Bone marrow (tissue), 2 donors: Measurements from ENCODE around the gene FBXW7.
"Not testable (repeated sequence)": the region's sequence is repeated elsewhere in the genome, so short reads cannot be mapped to it uniquely, and the experiment has no call there.

Experiments
- DNase-seq, 2 donors: peaks; one replicate each; lab custom pipeline; 2025; lab: John Stamatoyannopoulos, UW

FBXW7 gene

GRCh38 chr4:152545088-152545487 is 9.2 kb upstream of the FBXW7 start:
- no peak for DNase-seq

- not testable (repeated sequence) for DNase-seq
Observed at GRCh38 chr4:152544533-152544932, 8.6 kb upstream of the FBXW7 start.

- DNase-seq: no peak
Observed at GRCh38 chr4:152540941-152541340, 5.0 kb upstream of the FBXW7 start.

- DNase-seq: no peak
Observed at GRCh38 chr4:152540293-152540674, 4.4 kb upstream of the FBXW7 start.

- no peak for DNase-seq
Observed at GRCh38 chr4:152539556-152540292, 3.8 kb upstream of the FBXW7 start.

- DNase-seq: peak in 1 of 2 donors; percentile 6
Observed at GRCh38 chr4:152537881-152538280, 2.0 kb upstream of the FBXW7 start.

GRCh38 chr4:152536545-152537182 is 772 bp upstream of the FBXW7 start:
- peak; percentile 33 to 42 for DNase-seq

- no peak for DNase-seq
Observed at GRCh38 chr4:152535360-152535902, 461 bp downstream of the FBXW7 start.

- peak; percentile 3 to 34 for DNase-seq
Observed at GRCh38 chr4:152534541-152535359, 1.1 kb downstream of the FBXW7 start.

- DNase-seq: no peak
Observed at GRCh38 chr4:152531479-152531878, 4.4 kb downstream of the FBXW7 start.

- no peak for DNase-seq
Observed at GRCh38 chr4:152530600-152530999, 5.3 kb downstream of the FBXW7 start.

GRCh38 chr4:152529880-152530279 is 6.0 kb downstream of the FBXW7 start:
- no peak for DNase-seq

- DNase-seq: no peak
Observed at GRCh38 chr4:152528060-152528459, 7.8 kb downstream of the FBXW7 start.

- DNase-seq: no peak
Observed at GRCh38 chr4:152525878-152526277, 10.0 kb downstream of the FBXW7 start.

GRCh38 chr4:152524427-152524826 is 11.5 kb downstream of the FBXW7 start:
- DNase-seq: no peak

- no peak for DNase-seq
Observed at GRCh38 chr4:152523731-152524130, 12.2 kb downstream of the FBXW7 start.

- DNase-seq: no peak
Observed at GRCh38 chr4:152522754-152523153, 13.1 kb downstream of the FBXW7 start.

- no peak for DNase-seq
Observed at GRCh38 chr4:152522245-152522644, 13.6 kb downstream of the FBXW7 start.

GRCh38 chr4:152516156-152516555 is 19.7 kb downstream of the FBXW7 start:
- DNase-seq: no peak

GRCh38 chr4:152515678-152516077 is 20.2 kb downstream of the FBXW7 start:
- DNase-seq: no peak

- no peak for DNase-seq
Observed at GRCh38 chr4:152514356-152514755, 21.5 kb downstream of the FBXW7 start.

- DNase-seq: no peak
Observed at GRCh38 chr4:152513078-152513477, 22.8 kb downstream of the FBXW7 start.

GRCh38 chr4:152512483-152512882 is 23.4 kb downstream of the FBXW7 start:
- DNase-seq: no peak
